OCI-LY1 (cell line): ENCODE data around the gene FBF1.

Experiments used
- H2AFZ ChIP-seq: fragments of 200-600 bp; sonication (generic), shearing (Covaris generic); 2 replicates; pipeline ENCODE4 v1.6.0; 2014; ENCODE audit warnings: antibody characterized with exemption, mild to moderate bottlenecking, low read length
- H3F3A ChIP-seq: fragments of 200-600 bp; sonication (generic), shearing (Covaris generic); 2 replicates; pipeline ENCODE4 v1.6.0; 2014; ENCODE audit warnings: mild to moderate bottlenecking, antibody characterized with exemption, low read length, moderate library complexity; ENCODE audit not compliant: insufficient read depth
- H3K27ac ChIP-seq: fragments of 200-600 bp; sonication (generic); 2 replicates; pipeline ENCODE4 v1.5.1; 2014; ENCODE audit warnings: low read length, mixed run types, mild to moderate bottlenecking, low read depth; ENCODE audit not compliant: poor library complexity, severe bottlenecking
- H3K27me3 ChIP-seq: fragments of 200-600 bp; sonication (generic); 2 replicates; pipeline ENCODE4 v1.6.0; 2014; ENCODE audit warnings: antibody characterized with exemption, mild to moderate bottlenecking, low read length, moderate library complexity; ENCODE audit not compliant: insufficient read depth
- H3K36me3 ChIP-seq: fragments of 200-600 bp; sonication (generic); 2 replicates; pipeline ENCODE4 v1.6.1; 2014; ENCODE audit warnings: mild to moderate bottlenecking, antibody characterized with exemption, low read length, moderate library complexity, mixed read lengths; ENCODE audit not compliant: insufficient read depth
- H3K4me1 ChIP-seq: fragments of 200-600 bp; sonication (generic); 2 replicates; pipeline ENCODE4 v1.5.1; 2014; ENCODE audit warnings: mild to moderate bottlenecking, low read length, moderate library complexity; ENCODE audit not compliant: insufficient read depth, severe bottlenecking
- H3K4me2 ChIP-seq: fragments of 200-600 bp; sonication (generic), shearing (Covaris generic); 2 replicates; pipeline ENCODE4 v1.6.1; 2014; ENCODE audit warnings: low read length
- H3K4me3 ChIP-seq: fragments of 200-600 bp; sonication (generic); 2 replicates; pipeline ENCODE4 v1.5.1; 2014; ENCODE audit warnings: low read length, low read depth, mild to moderate bottlenecking, mixed read lengths; ENCODE audit not compliant: poor library complexity, severe bottlenecking
- H3K79me2 ChIP-seq: fragments of 200-600 bp; shearing (Covaris generic); 2 replicates; pipeline ENCODE4 v1.6.1; 2016; ENCODE audit warnings: mixed run types, low read length, mixed read lengths; ENCODE audit not compliant: insufficient read depth
- H3K9ac ChIP-seq: fragments of 200-600 bp; sonication (generic), shearing (Covaris generic); 2 replicates; pipeline ENCODE4 v1.6.1; 2014; ENCODE audit warnings: mild to moderate bottlenecking, low read length, mixed read lengths
- H3K9me2 ChIP-seq: fragments of 200-600 bp; sonication (generic), shearing (Covaris generic); 2 replicates; pipeline ENCODE4 v1.6.1; 2014; ENCODE audit warnings: low read depth, mild to moderate bottlenecking, low read length, mixed read lengths
- H3K9me3 ChIP-seq: fragments of 200-600 bp; shearing (Covaris generic); 2 replicates; pipeline ENCODE4 v1.6.1; 2014; ENCODE audit warnings: low read length, mixed read lengths
- H4K20me1 ChIP-seq: fragments of 200-600 bp; sonication (generic), shearing (Covaris generic); 2 replicates; pipeline ENCODE4 v1.6.0; 2016; ENCODE audit warnings: mild to moderate bottlenecking, low read length; ENCODE audit not compliant: insufficient read depth
- EZH2 ChIP-seq: fragments of 200-600 bp; sonication (generic), shearing (Covaris generic); IDR thresholded peaks from 2 replicates; pipeline ENCODE4 v1.8.0; 2017; ENCODE audit warnings: borderline replicate concordance, mixed run types, mild to moderate bottlenecking, antibody characterized with exemption, low read length, moderate library complexity, mixed read lengths
- TF ChIP-seq, protein P1 (sequence below): fragments of 200-600 bp; sonication (generic), shearing (Covaris generic); IDR thresholded peaks from 2 replicates; pipeline ENCODE4 v1.5.1; 2017; ENCODE audit warnings: mild to moderate bottlenecking, antibody characterized with exemption, low read length, moderate library complexity, mixed read lengths

FBF1 gene

DNA sequence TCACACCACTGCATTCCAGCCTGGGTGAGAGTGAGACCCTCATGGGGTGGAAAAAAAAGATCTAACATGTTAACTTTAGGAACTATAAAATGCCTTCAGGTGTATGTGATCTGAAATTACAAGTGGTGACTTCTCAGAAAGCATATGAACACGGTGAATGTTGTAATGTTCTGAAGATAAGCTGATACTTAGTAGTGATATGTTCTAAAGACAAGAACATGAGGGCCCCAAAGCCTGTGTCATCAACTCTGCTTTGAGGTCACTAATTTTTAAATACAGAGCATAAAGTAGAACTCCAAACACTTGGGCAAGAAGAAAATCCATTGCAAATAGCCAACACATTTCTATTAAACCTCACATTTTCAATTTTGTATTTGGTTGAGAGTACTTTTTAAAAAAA is 2.6 kb upstream of the FBF1 start:
- H4K20me1 ChIP-seq = no peaks in the 10 kb centered on the region
- peaks cover 14% of the 10 kb centered on the region for H3K4me1 ChIP-seq
- TF ChIP-seq EZH2 = no peak
- TF ChIP-seq, protein P1, sequence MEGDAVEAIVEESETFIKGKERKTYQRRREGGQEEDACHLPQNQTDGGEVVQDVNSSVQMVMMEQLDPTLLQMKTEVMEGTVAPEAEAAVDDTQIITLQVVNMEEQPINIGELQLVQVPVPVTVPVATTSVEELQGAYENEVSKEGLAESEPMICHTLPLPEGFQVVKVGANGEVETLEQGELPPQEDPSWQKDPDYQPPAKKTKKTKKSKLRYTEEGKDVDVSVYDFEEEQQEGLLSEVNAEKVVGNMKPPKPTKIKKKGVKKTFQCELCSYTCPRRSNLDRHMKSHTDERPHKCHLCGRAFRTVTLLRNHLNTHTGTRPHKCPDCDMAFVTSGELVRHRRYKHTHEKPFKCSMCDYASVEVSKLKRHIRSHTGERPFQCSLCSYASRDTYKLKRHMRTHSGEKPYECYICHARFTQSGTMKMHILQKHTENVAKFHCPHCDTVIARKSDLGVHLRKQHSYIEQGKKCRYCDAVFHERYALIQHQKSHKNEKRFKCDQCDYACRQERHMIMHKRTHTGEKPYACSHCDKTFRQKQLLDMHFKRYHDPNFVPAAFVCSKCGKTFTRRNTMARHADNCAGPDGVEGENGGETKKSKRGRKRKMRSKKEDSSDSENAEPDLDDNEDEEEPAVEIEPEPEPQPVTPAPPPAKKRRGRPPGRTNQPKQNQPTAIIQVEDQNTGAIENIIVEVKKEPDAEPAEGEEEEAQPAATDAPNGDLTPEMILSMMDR = no peak
- H3K4me3 ChIP-seq = no peak overlapping the region
- no peak overlapping the region for H3K9ac ChIP-seq
- H3F3A ChIP-seq = 0 out of 2 replicates have a peak, but pooled peaks cover 5% of the 10 kb centered on the region
- no peak overlapping the region for H2AFZ ChIP-seq
- H3K27me3 ChIP-seq = no peaks in the 10 kb centered on the region
- no peaks in the 10 kb centered on the region for H3K79me2 ChIP-seq
- no peak overlapping the region for H3K27ac ChIP-seq
- no peak overlapping the region for H3K4me2 ChIP-seq
- no peaks in the 10 kb centered on the region for H3K9me3 ChIP-seq
- H3K36me3 ChIP-seq = peaks cover 22% of the 10 kb centered on the region
- H3K9me2 ChIP-seq = no peaks in the 10 kb centered on the region

DNA sequence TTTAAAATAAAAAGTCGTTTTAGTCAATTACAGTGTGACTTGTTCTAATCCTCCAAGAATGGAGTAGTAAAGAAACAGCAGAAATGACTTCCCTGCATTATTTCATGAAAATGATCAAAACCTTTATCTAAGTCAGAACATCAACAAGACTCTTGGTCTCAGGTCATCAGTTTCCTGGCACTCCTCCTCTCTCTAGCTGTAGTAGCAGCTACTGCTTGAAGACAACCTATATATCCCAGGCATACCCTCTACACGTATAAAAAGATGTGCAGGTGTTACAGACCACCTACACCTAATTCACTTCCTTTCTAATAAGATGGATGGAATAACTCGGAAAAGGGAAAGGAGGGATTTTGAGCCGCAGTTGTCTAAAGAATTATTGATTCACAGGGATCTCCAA is 1.6 kb upstream of the FBF1 start:
- Histone ChIP-seq H2AFZ (no peak overlapping the region), H3K27ac (no peak overlapping the region), H3K9me2 (no peaks in the 10 kb centered on the region), H3K4me3 (no peak overlapping the region), H3K9ac (no peak overlapping the region), H3F3A (0 out of 2 replicates have a peak, but pooled peaks cover 5% of the 10 kb centered on the region), H3K36me3 (peaks cover 14% of the 10 kb centered on the region; the same call in 1 of the 2 replicates), H3K4me1 (peaks cover 18% of the 10 kb centered on the region), H3K79me2 (no peaks in the 10 kb centered on the region), H3K4me2 (no peak overlapping the region), H3K27me3 (no peaks in the 10 kb centered on the region), H4K20me1 (no peaks in the 10 kb centered on the region), H3K9me3 (no peaks in the 10 kb centered on the region)
- TF ChIP-seq, protein P1 = no peak
- no peak for TF ChIP-seq EZH2

DNA sequence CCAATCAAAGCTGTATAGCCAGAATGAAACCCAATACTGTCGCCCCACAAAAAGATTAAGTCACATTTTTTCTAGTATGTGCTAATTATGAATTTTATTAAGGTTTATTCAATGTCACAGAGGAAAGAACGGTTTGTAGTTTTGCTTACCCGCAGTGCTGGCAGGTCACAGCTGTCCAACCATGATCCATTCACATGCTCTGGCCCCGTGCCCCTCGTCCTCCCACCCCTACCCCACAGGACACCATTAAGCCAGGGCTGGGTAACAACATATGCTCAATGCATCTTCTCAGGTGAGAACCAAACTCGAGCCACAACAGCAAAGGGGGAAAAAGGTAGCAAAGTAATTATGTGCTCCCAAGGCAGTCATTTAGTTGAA is 589 bp upstream of the FBF1 start:
- H3K9ac ChIP-seq = peak overlapping the region; percentile 97
- TF ChIP-seq, protein P1 = no peak
- no peak for TF ChIP-seq EZH2

More for the DNA sequence above, 589 bp upstream of the FBF1 start:
- H3K27ac ChIP-seq = no peak overlapping the region
- H2AFZ ChIP-seq = 0 out of 2 replicates have a peak overlapping the region, but pooled peaks have one; percentile 12
- H3K79me2 ChIP-seq = no peaks in the 10 kb centered on the region
- H3K4me1 ChIP-seq = peaks cover 18% of the 10 kb centered on the region
- 0 out of 2 replicates have a peak, but pooled peaks cover 5% of the 10 kb centered on the region for H3F3A ChIP-seq
- peaks cover 6% of the 10 kb centered on the region; the same call in 1 of the 2 replicates for H3K36me3 ChIP-seq
- H3K9me2 ChIP-seq = no peaks in the 10 kb centered on the region
- no peaks in the 10 kb centered on the region for H3K9me3 ChIP-seq
- H3K27me3 ChIP-seq = no peaks in the 10 kb centered on the region
- peak overlapping the region; percentile 83 for H3K4me2 ChIP-seq
- no peaks in the 10 kb centered on the region for H4K20me1 ChIP-seq
- H3K4me3 ChIP-seq = peak overlapping the region; percentile 95
